ENCODE measurements around the gene AQP3. TPM values are rescaled to one million over a fixed set of nuclear protein-coding genes. Genes with fewer than 3 reads are reported as not detected.
A peak's percentile ranks its signal among the peaks of the same experiment; 100 is the strongest.

AQP3 gene
- total and polyA plus RNA-seq, 2 of the 13 experiments (the other 11 are each of a cell fraction or from before 2014, with no cell fraction given), result 1.4 to 5.5 TPM

- no peak for TF ChIP-seq HOMEZ (CRISPR knock-in tag; IDR thresholded peaks at IDR 0.05; ENCODE audit: low read depth)
- TF ChIP-seq RCOR2 (CRISPR knock-in tag; IDR thresholded peaks at IDR 0.05), result no peak
- TF ChIP-seq ZNF720 (CRISPR knock-in tag; IDR thresholded peaks at IDR 0.05), result no peak
- no peak for TF ChIP-seq GMEB1 (CRISPR knock-in tag; IDR thresholded peaks at IDR 0.05; ENCODE audit: borderline replicate concordance)
- TF ChIP-seq FOXK2 (IDR thresholded peaks at IDR 0.05), result no peak
- no peak for TF ChIP-seq STAT6 (CRISPR knock-in tag; IDR thresholded peaks at IDR 0.05; ENCODE audit: borderline replicate concordance)
- no peak for TF ChIP-seq ZBTB49 (CRISPR knock-in tag; IDR thresholded peaks at IDR 0.05; ENCODE audit: borderline replicate concordance)
- 0 out of 2 replicates have a peak, but pooled peaks have one; percentile 24 for TF ChIP-seq THAP11 (CRISPR knock-in tag; IDR thresholded peaks at IDR 0.05)
- peak; percentile 53; the same call in 1 of the 2 replicates for TF ChIP-seq BORCS8-MEF2B (CRISPR knock-in tag; IDR thresholded peaks at IDR 0.05)
- no peak for TF ChIP-seq TFDP2 (CRISPR knock-in tag; IDR thresholded peaks at IDR 0.05)
- TF ChIP-seq ZSCAN22 (CRISPR knock-in tag; IDR thresholded peaks at IDR 0.05), result no peak
- no peak for TF ChIP-seq THRA (CRISPR knock-in tag; IDR thresholded peaks at IDR 0.05; ENCODE audit: borderline replicate concordance)
- TF ChIP-seq RBM39 (IDR thresholded peaks at IDR 0.05; ENCODE audit: low read depth, low read length, poor library complexity, severe bottlenecking), result peak; percentile 12
- no peak for TF ChIP-seq ZNF496 (CRISPR knock-in tag; IDR thresholded peaks at IDR 0.05; ENCODE audit: insufficient replicate concordance)
- no peak for TF ChIP-seq ZNF343 (CRISPR knock-in tag; IDR thresholded peaks at IDR 0.05)
- no peak for TF ChIP-seq FOSL1 (CRISPR knock-in tag; IDR thresholded peaks at IDR 0.05; ENCODE audit: borderline replicate concordance)
- TF ChIP-seq DR1 (CRISPR knock-in tag; IDR thresholded peaks at IDR 0.05), result no peak
Observed at GRCh38 chr9:33446946-33447798, at the start of gene AQP3 (continued).

Measured in HepG2 (cell line).